HepG2 (cell line): ENCODE results near the gene CORO7. TPM values are rescaled to one million over a fixed set of nuclear protein-coding genes. Genes with fewer than 3 reads are reported as not detected.

Experiments
- ATAC-seq: fragments of 200-7000 bp; cut with Tn5 transposase; 3 replicates; pipeline ENCODE4 v1.9.1; 2020; ENCODE audit warnings: mild to moderate bottlenecking, moderate library complexity
- BruUV-seq: library from RNA; stranded (reverse); fragments of 400-500 nt; replicated peaks from 2 replicates; lab custom pipeline; 2021; lab: Mats Ljungman, UMichigan
- CTCF ChIA-PET: fragments of 300-600 bp; formaldehyde crosslinking; extraction: SDS; loops from one replicate; lab custom pipeline; 2021; ENCODE audit warnings: low total read pairs, inconsistent platforms, low intra/inter-chr PET ratio; lab: Yijun Ruan, JAX
- POLR2A ChIA-PET: fragments of 350-600 bp; sonication (Branson Sonifier 250); formaldehyde crosslinking; loops from one replicate; lab custom pipeline; 2020; ENCODE audit warnings: antibody characterized with exemption, inconsistent platforms; lab: Yijun Ruan, JAX
- DNase-seq: peaks from one replicate; pipeline ENCODE4 v3.0.0-alpha.2; 2015; ENCODE audit warnings: low spot score
- FAIRE-seq: peaks from 3 replicates; lab custom pipeline; 2011; peaks lifted over from hg19 to GRCh38; lab: Jason Lieb, UNC
- H2AFZ ChIP-seq: one replicate; pipeline ENCODE4 v1.6.1; 2011; ENCODE audit warnings: low read length, inconsistent platforms
- H3K27ac ChIP-seq: fragments of 300-600 bp; 3 replicates; pipeline ENCODE4 v1.8.0; 2011; ENCODE audit warnings: mixed run types, mild to moderate bottlenecking, mixed read lengths, low read length, inconsistent platforms; ENCODE audit not compliant: insufficient read depth; ENCODE audit errors: extremely low read length
- H3K27me3 ChIP-seq, 2 experiments: fragments of 200-600 bp in 1 of 2; 2 replicates in 1 of 2; 3 replicates in 1 of 2; pipeline versions ENCODE4 v1.6.0 to v1.8.0; 2011; ENCODE audit warnings: low read length in 2 of 2, mild to moderate bottlenecking in 2 of 2, moderate library complexity in 2 of 2, inconsistent platforms in 1 of 2; ENCODE audit not compliant: insufficient read depth in 2 of 2, control insufficient read depth in 1 of 2
- H3K36me3 ChIP-seq, 2 experiments: fragments of 200-600 bp in 1 of 2; replicated peaks in 1 of 2; 2 replicates in 1 of 2; 3 replicates in 1 of 2; pipeline versions ENCODE4 v1.5.1 to v1.8.0; 2011; ENCODE audit warnings: low read length in 2 of 2, inconsistent platforms in 1 of 2; ENCODE audit not compliant: insufficient read depth in 2 of 2, control insufficient read depth in 1 of 2
- H3K4me1 ChIP-seq: 2 replicates; pipeline ENCODE4 v1.5.1; 2012; ENCODE audit warnings: low read length, inconsistent platforms; ENCODE audit not compliant: insufficient read depth
- H3K4me2 ChIP-seq: 2 replicates; pipeline ENCODE4 v1.6.0; 2011; ENCODE audit warnings: low read depth, low read length, inconsistent platforms
- H3K4me3 ChIP-seq, 3 experiments: fragments of 200-600 bp in 1 of 3; sonication (generic), shearing (Covaris generic) in 1 of 3; replicated peaks in 1 of 3; 2 replicates each; pipeline ENCODE4 v1.5.1; 2011 to 2016; ENCODE audit warnings: low read length in 3 of 3, inconsistent platforms in 2 of 3, low read depth in 2 of 3, mild to moderate bottlenecking in 2 of 3, control low read depth in 1 of 3, mixed read lengths in 1 of 3; ENCODE audit not compliant: insufficient read depth in 1 of 3
- H3K79me2 ChIP-seq: one replicate; pipeline ENCODE4 v1.6.1; 2011; ENCODE audit warnings: low read length, inconsistent platforms; ENCODE audit not compliant: insufficient read depth
- H3K9ac ChIP-seq: 2 replicates; pipeline ENCODE4 v1.6.0; 2011; ENCODE audit warnings: mild to moderate bottlenecking, low read depth, low read length, inconsistent platforms; ENCODE audit not compliant: insufficient read depth
- H3K9me3 ChIP-seq: 2 replicates; pipeline ENCODE4 v1.5.1; 2012; ENCODE audit warnings: mild to moderate bottlenecking, low read length
- H4K20me1 ChIP-seq: 2 replicates; pipeline ENCODE4 v1.6.0; 2011; ENCODE audit warnings: inconsistent platforms, mild to moderate bottlenecking, low read length, moderate library complexity; ENCODE audit not compliant: insufficient read depth
- CHD2 ChIP-seq: IDR thresholded peaks from 2 replicates; pipeline ENCODE4 v1.6.1; 2011; ENCODE audit warnings: low read depth, low read length, improper control_type of control experiment
- FOXM1 ChIP-seq: sonication (generic); formaldehyde crosslinking; IDR thresholded peaks from 2 replicates; pipeline ENCODE4 v1.5.0; 2020; ENCODE audit warnings: missing genetic modification reagents
- HDAC2 ChIP-seq: sonication (generic); formaldehyde crosslinking; IDR thresholded peaks from 2 replicates; pipeline ENCODE4 v1.4.0; 2020; ENCODE audit warnings: missing genetic modification reagents
- HNF4G ChIP-seq, 2 experiments: sonication (generic) in 1 of 2; formaldehyde crosslinking in 1 of 2; IDR thresholded peaks; 2 replicates each; pipeline versions ENCODE4 v1.4.0 to v1.6.1; 2011 to 2020; ENCODE audit warnings: borderline replicate concordance in 2 of 2, low read depth in 2 of 2, mild to moderate bottlenecking in 2 of 2, low read length in 1 of 2, missing genetic modification reagents in 1 of 2, moderate library complexity in 1 of 2
- IRF2 ChIP-seq: IDR thresholded peaks from 2 replicates; pipeline ENCODE4 v1.6.1; 2018; ENCODE audit warnings: missing genetic modification reagents, missing compliant biosample characterization
- NFYB ChIP-seq: sonication (generic); formaldehyde crosslinking; IDR thresholded peaks from 2 replicates; pipeline ENCODE4 v1.4.0; 2020; ENCODE audit warnings: missing genetic modification reagents
- RXRA ChIP-seq: sonication (generic); formaldehyde crosslinking; IDR thresholded peaks from 2 replicates; pipeline ENCODE4 v1.5.1; 2020; ENCODE audit warnings: missing genetic modification reagents
- SOX13 ChIP-seq, 3 experiments: fragments of 450-650 bp in 1 of 3; sonication (generic) in 1 of 3; formaldehyde crosslinking in 1 of 3; IDR thresholded peaks in 2 of 3; conservative IDR thresholded peaks in 1 of 3; 2 replicates each; pipeline versions ENCODE4 v1.5.0 to v1.6.1; 2016 to 2020; ENCODE audit warnings: antibody characterized with exemption in 1 of 3, mild to moderate bottlenecking in 1 of 3, missing compliant biosample characterization in 1 of 3, missing genetic modification reagents in 1 of 3, moderate library complexity in 1 of 3
- SP2 ChIP-seq: sonication (generic); formaldehyde crosslinking; IDR thresholded peaks from 2 replicates; pipeline ENCODE4 v1.5.1; 2020; ENCODE audit warnings: mild to moderate bottlenecking, missing genetic modification reagents
- TBX3 ChIP-seq: fragments of 450-650 bp; IDR thresholded peaks from 2 replicates; pipeline ENCODE4 v1.6.1; 2017; ENCODE audit warnings: antibody characterized with exemption, mild to moderate bottlenecking, inconsistent platforms, borderline replicate concordance
- ZNF180 ChIP-seq: sonication (generic); formaldehyde crosslinking; IDR thresholded peaks from 2 replicates; pipeline ENCODE4 v1.4.0; 2020; ENCODE audit warnings: low read depth, missing genetic modification reagents, borderline replicate concordance
- ZNF383 ChIP-seq: sonication (generic); formaldehyde crosslinking; IDR thresholded peaks from 2 replicates; pipeline ENCODE4 v1.4.0; 2020; ENCODE audit warnings: missing genetic modification reagents, mild to moderate bottlenecking, borderline replicate concordance
- ZNF543 ChIP-seq: sonication (generic); formaldehyde crosslinking; IDR thresholded peaks from 2 replicates; pipeline ENCODE4 v1.4.0; 2020; ENCODE audit warnings: mild to moderate bottlenecking, missing genetic modification reagents
- ZNF557 ChIP-seq: sonication (generic); formaldehyde crosslinking; IDR thresholded peaks from 2 replicates; pipeline ENCODE4 v1.4.0; 2020; ENCODE audit warnings: missing genetic modification reagents
- ZNF644 ChIP-seq: IDR thresholded peaks from 2 replicates; pipeline ENCODE4 v1.6.1; 2016; ENCODE audit warnings: low read depth
- ZSCAN22 ChIP-seq: sonication (generic); formaldehyde crosslinking; IDR thresholded peaks from 2 replicates; pipeline ENCODE4 v1.4.0; 2020; ENCODE audit warnings: mild to moderate bottlenecking, missing genetic modification reagents
- WGBS: methylation state at CpG from one replicate; pipeline ENCODE4 v1.1.6; 2017; ENCODE audit warnings: low lambda C conversion rate; 5-methylcytosine and 5-hydroxymethylcytosine counted together
- in situ Hi-C: cut with HindIII; loops from 2 replicates; pipeline ENCODE4 v1.10.0; 2017; ENCODE audit warnings: low pct_unique_long_range_greater_than_20kb; ENCODE audit not compliant: extremely low pct_ligation_motif_present
- intact Hi-C: fragments of 100-400 bp; cut with micrococcal nuclease; formaldehyde crosslinking; loops from one replicate; pipeline ENCODE4 v1.10.0; 2022; ENCODE audit not compliant: unreplicated experiment
- polyA plus RNA-seq, 8 experiments: library from polyadenylated mRNA; depleted of rRNA in 3 of 8; stranded (reverse) in 7 of 8; unstranded in 1 of 8; fragments of >200 nt; fragmentation: Illumina TruSeq in 4 of 8; extraction: Trizol in 4 of 8; gene quantifications; 2 replicates each; pipeline versions ENCODE4 v1.2.1 to v1.2.3, GENCODE V29; 2011 to 2016; ENCODE audit warnings: low read depth in 4 of 8, missing spikeins in 1 of 8, mixed read lengths in 1 of 8; ENCODE audit not compliant: insufficient read depth in 1 of 8
- total RNA-seq, 5 experiments: library from RNA; depleted of rRNA; stranded (reverse); fragments of >200 nt; fragmentation: Illumina TruSeq; extraction: Trizol; gene quantifications; 2 replicates each; pipeline ENCODE4 v1.2.3, GENCODE V29; 2016; ENCODE audit warnings: low read depth in 1 of 5
- TF ChIP-seq, protein P1 (sequence below): sonication (generic); formaldehyde crosslinking; conservative IDR thresholded peaks from 2 replicates; pipeline ENCODE4 v1.4.0; 2020; ENCODE audit warnings: missing genetic modification reagents
- TF ChIP-seq, protein P2 (sequence below): IDR thresholded peaks from 2 replicates; pipeline ENCODE4 v1.6.1; 2018; ENCODE audit warnings: missing genetic modification reagents, mild to moderate bottlenecking, missing compliant biosample characterization
- TF ChIP-seq, protein P3 (sequence below): sonication (generic); formaldehyde crosslinking; IDR thresholded peaks from 2 replicates; pipeline ENCODE4 v1.5.0; 2020; ENCODE audit warnings: missing genetic modification reagents

CORO7 gene
- total and polyA plus RNA-seq, 2 of the 13 experiments (the other 11 are each of a cell fraction or from before 2014, with no cell fraction given) = 9.9 to 14.3 TPM

- H3K36me3 ChIP-seq = no peaks in the 10 kb centered on the region
- ATAC-seq (peak; percentile 72), DNase-seq (peak; percentile 67), FAIRE-seq (peak; percentile 72)
- ChIA-PET POLR2A (interaction anchor here (0.6 to 3.4 kb wide), 13 partner anchors 13 to 109 kb away, joined by 3 to 14 read pairs (median 4); partner anchors contain the start of gene PAM16), CTCF (interaction anchor here (1.0 to 6.7 kb wide), 5 partner anchors 18 to 93 kb away, joined by 3 to 69 read pairs (median 4); no protein-coding TSS in a partner anchor)
- no peak overlapping the region for H2AFZ ChIP-seq
- no peak overlapping the region for H3K9ac ChIP-seq
- H3K4me2 ChIP-seq = peak overlapping the region; percentile 67
- H3K79me2 ChIP-seq = peaks cover 5% of the 10 kb centered on the region
- H4K20me1 ChIP-seq = 0 out of 2 replicates have a peak, but pooled peaks cover 3% of the 10 kb centered on the region
- intact Hi-C loops (loop anchor here (5.0 kb wide), 1 partner anchor 38 kb away; the partner anchor contains the start of gene TFAP4), in situ Hi-C loops (no loop called here)
- peaks cover 3 to 15% of the 10 kb centered on the region in 2 experiments; a peak in 3 of 5 replicates for H3K27me3 ChIP-seq
- peak overlapping the region in 1 of 3 experiments; percentile 36; a peak in 1 of 6 replicates for H3K4me3 ChIP-seq
- no TSS peak for BruUV-seq
- H3K4me1 ChIP-seq = peaks cover 69% of the 10 kb centered on the region
- H3K9me3 ChIP-seq = no peaks in the 10 kb centered on the region
- no peak overlapping the region for H3K27ac ChIP-seq
- WGBS = 14% methylated on average over 5 of the region's 11 CpGs
- no peak for TF ChIP-seq ZNF543 (CRISPR knock-in tag)
- TF ChIP-seq ZNF383 = no peak
- TF ChIP-seq ZNF180 = no peak
- TF ChIP-seq, protein P1, sequence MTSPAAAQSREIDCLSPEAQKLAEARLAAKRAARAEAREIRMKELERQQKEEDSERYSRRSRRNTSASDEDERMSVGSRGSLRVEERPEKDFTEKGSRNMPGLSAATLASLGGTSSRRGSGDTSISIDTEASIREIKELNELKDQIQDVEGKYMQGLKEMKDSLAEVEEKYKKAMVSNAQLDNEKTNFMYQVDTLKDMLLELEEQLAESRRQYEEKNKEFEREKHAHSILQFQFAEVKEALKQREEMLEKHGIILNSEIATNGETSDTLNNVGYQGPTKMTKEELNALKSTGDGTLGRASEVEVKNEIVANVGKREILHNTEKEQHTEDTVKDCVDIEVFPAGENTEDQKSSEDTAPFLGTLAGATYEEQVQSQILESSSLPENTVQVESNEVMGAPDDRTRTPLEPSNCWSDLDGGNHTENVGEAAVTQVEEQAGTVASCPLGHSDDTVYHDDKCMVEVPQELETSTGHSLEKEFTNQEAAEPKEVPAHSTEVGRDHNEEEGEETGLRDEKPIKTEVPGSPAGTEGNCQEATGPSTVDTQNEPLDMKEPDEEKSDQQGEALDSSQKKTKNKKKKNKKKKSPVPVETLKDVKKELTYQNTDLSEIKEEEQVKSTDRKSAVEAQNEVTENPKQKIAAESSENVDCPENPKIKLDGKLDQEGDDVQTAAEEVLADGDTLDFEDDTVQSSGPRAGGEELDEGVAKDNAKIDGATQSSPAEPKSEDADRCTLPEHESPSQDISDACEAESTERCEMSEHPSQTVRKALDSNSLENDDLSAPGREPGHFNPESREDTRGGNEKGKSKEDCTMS (CRISPR knock-in tag) = no peak
- TF ChIP-seq SP2 (CRISPR knock-in tag) = no peak
- TF ChIP-seq TBX3 = no peak
- peak; percentile 44; the same call in 1 of the 2 replicates for TF ChIP-seq HDAC2 (CRISPR knock-in tag)
- TF ChIP-seq, protein P2, sequence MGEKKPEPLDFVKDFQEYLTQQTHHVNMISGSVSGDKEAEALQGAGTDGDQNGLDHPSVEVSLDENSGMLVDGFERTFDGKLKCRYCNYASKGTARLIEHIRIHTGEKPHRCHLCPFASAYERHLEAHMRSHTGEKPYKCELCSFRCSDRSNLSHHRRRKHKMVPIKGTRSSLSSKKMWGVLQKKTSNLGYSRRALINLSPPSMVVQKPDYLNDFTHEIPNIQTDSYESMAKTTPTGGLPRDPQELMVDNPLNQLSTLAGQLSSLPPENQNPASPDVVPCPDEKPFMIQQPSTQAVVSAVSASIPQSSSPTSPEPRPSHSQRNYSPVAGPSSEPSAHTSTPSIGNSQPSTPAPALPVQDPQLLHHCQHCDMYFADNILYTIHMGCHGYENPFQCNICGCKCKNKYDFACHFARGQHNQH (CRISPR knock-in tag) = 0 out of 2 replicates have a peak, but pooled peaks have one; percentile 17
- TF ChIP-seq, protein P3, sequence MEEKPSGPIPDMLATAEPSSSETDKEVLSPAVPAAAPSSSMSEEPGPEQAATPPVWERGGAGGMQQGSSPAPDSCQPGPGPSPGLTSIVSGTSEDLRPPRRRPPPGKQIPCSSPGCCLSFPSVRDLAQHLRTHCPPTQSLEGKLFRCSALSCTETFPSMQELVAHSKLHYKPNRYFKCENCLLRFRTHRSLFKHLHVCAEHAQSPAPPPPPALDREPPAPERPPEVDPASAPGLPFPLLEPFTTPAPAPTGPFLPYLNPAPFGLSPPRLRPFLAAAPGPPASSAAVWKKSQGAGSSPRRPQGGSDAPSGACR (CRISPR knock-in tag) = no peak
- TF ChIP-seq FOXM1 (CRISPR knock-in tag) = no peak
- no peak for TF ChIP-seq ZNF644 (CRISPR knock-in tag)
- no peak for TF ChIP-seq ZSCAN22 (CRISPR knock-in tag)
- no peak for TF ChIP-seq NFYB
- no peak for TF ChIP-seq SOX13 (IDR thresholded peaks at IDR 0.05)
- no peak for TF ChIP-seq SOX13 (CRISPR knock-in tag; conservative IDR thresholded peaks at IDR 0.05 in 1 of 2, IDR thresholded peaks at IDR 0.05 in 1 of 2)
- TF ChIP-seq ZNF557 = no peak
- TF ChIP-seq RXRA (CRISPR knock-in tag) = 0 out of 2 replicates have a peak, but pooled peaks have one; percentile 30
- TF ChIP-seq HNF4G (IDR thresholded peaks at IDR 0.05; ENCODE audit: borderline replicate concordance, low read depth, low read length) = no peak
- no peak for TF ChIP-seq HNF4G (CRISPR knock-in tag; IDR thresholded peaks at IDR 0.05; ENCODE audit: borderline replicate concordance, low read depth)
- no peak for TF ChIP-seq IRF2 (CRISPR knock-in tag)
- TF ChIP-seq CHD2 = no peak
Measured at GRCh38 chr16:4309833-4310266, 106.5 kb downstream of the CORO7 start.
